ENCODE data around the gene FKBP1A. TPM values are rescaled to one million over a fixed set of nuclear protein-coding genes. Genes with fewer than 3 reads are reported as not detected.

The FKBP1A gene
- total and polyA plus RNA-seq, 9 of the 15 experiments (the other 6 are each of a cell fraction or from before 2014, with no cell fraction given), result 48.8 to 502 (median 89.6) TPM

DNA sequence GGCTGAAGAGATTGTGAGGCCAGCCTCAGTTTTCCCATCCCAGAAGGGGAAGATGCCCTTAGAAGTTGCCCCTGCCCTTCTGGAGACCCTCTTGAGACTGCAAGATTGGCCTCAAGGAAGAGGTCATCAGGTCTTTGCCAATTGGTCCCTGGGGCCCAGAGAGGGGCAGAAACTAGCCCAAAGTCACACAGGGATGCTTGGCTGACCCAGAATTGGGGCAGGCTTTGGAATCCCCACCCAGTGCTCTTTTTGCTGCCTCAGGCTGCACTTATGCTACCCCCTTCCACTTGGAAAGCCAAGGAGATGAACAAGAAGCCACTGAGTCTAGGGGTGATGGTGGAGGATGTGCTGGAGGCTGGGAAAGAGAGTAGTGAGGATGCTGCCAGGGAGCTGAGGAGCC, 24.9 kb upstream of the FKBP1A start:
- no peaks in the 10 kb centered on the region for H3K9me3 ChIP-seq (replicated peaks; ENCODE audit: control insufficient read depth, insufficient read depth, low read depth, low read length)
- H3K4me3 ChIP-seq, result no peak overlapping the region
- H2AFZ ChIP-seq (ENCODE audit: low read depth, low read length), result no peak overlapping the region
- no peak overlapping the region for H3K9ac ChIP-seq (ENCODE audit: insufficient read depth in 1 of 2, low read depth in 2 of 2, low read length in 2 of 2)
- no peaks in the 10 kb centered on the region for H3K36me3 ChIP-seq (ENCODE audit: control insufficient read depth, insufficient read depth, low read length)
- H3K4me1 ChIP-seq (replicated peaks in 1 of 2; ENCODE audit: control insufficient read depth in 2 of 2, insufficient read depth in 2 of 2, low read length in 2 of 2), result peaks cover 5 to 6% of the 10 kb centered on the region in 2 experiments; a peak in 4 of 5 replicates
- no peaks in the 10 kb centered on the region for H3K9me1 ChIP-seq (ENCODE audit: control insufficient read depth, insufficient read depth, low read length)
- H4K20me1 ChIP-seq (replicated peaks; ENCODE audit: control insufficient read depth, insufficient read depth, low read length), result no peaks in the 10 kb centered on the region
- BruUV-seq (replicated peaks), result no TSS peak
- H3K79me2 ChIP-seq (ENCODE audit: control insufficient read depth, insufficient read depth, low read length), result no peaks in the 10 kb centered on the region
- no peak overlapping the region for H3K4me2 ChIP-seq (ENCODE audit: insufficient read depth, low read length)
- intact Hi-C loops (cut with micrococcal nuclease), result no loop called here
- in situ Hi-C loops (cut with MboI), result no loop called here
- FAIRE-seq (no peak), ATAC-seq (no peak), DNase-seq (ENCODE audit: extremely low read depth in 1 of 4, low spot score in 3 of 4) (no peak)
- CTCF ChIA-PET (ENCODE audit: low intra/inter-chr PET ratio), result no interaction called here
- H3K27me3 ChIP-seq (ENCODE audit: control insufficient read depth in 2 of 2, insufficient read depth in 2 of 2, low read length in 2 of 2), result no peaks in the 10 kb centered on the region
- TF ChIP-seq ZNF639 (CRISPR knock-in tag; conservative IDR thresholded peaks at IDR 0.05 in 1 of 2, IDR thresholded peaks at IDR 0.05 in 1 of 2) (no peak), ZNF778 (CRISPR knock-in tag; IDR thresholded peaks at IDR 0.05) (no peak), OTX1 (CRISPR knock-in tag; IDR thresholded peaks at IDR 0.05) (no peak), ZNF764 (CRISPR knock-in tag; IDR thresholded peaks at IDR 0.05; ENCODE audit: low read depth) (no peak), MYBL2 (IDR thresholded peaks at IDR 0.05; ENCODE audit: low read depth) (no peak), MYBL2 (CRISPR knock-in tag; IDR thresholded peaks at IDR 0.05; ENCODE audit: borderline replicate concordance) (no peak), NFIC (IDR thresholded peaks at IDR 0.05) (no peak), SP1 (CRISPR knock-in tag; IDR thresholded peaks at IDR 0.05) (no peak), ZNF3 (CRISPR knock-in tag; IDR thresholded peaks at IDR 0.05) (no peak), NRF1 (conservative IDR thresholded peaks at IDR 0.05 in 1 of 2, IDR thresholded peaks at IDR 0.05 in 1 of 2) (no peak), MAFF (IDR thresholded peaks at IDR 0.05; ENCODE audit: low read length) (no peak), ZC3H8 (IDR thresholded peaks at IDR 0.05) (no peak), EP400 (IDR thresholded peaks at IDR 0.05) (no peak), PREB (CRISPR knock-in tag; IDR thresholded peaks at IDR 0.05) (no peak)
- TF ChIP-seq, protein P1, sequence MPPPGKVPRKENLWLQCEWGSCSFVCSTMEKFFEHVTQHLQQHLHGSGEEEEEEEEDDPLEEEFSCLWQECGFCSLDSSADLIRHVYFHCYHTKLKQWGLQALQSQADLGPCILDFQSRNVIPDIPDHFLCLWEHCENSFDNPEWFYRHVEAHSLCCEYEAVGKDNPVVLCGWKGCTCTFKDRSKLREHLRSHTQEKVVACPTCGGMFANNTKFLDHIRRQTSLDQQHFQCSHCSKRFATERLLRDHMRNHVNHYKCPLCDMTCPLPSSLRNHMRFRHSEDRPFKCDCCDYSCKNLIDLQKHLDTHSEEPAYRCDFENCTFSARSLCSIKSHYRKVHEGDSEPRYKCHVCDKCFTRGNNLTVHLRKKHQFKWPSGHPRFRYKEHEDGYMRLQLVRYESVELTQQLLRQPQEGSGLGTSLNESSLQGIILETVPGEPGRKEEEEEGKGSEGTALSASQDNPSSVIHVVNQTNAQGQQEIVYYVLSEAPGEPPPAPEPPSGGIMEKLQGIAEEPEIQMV (tag; conservative IDR thresholded peaks at IDR 0.05; ENCODE audit: low read depth), result no peak
- POLR2A ChIA-PET, result no interaction called here
- no peak overlapping the region for H3K27ac ChIP-seq (ENCODE audit: extremely low read depth, low read depth, low read length)

Data from K562 (cell line).